Measurements from ENCODE around the gene CNOT10. TPM values are rescaled to one million over a fixed set of nuclear protein-coding genes. Genes with fewer than 3 reads are reported as not detected.

CNOT10 gene
- total RNA-seq, 1 experiment from 2014 or later = 46.2 TPM

DNA sequence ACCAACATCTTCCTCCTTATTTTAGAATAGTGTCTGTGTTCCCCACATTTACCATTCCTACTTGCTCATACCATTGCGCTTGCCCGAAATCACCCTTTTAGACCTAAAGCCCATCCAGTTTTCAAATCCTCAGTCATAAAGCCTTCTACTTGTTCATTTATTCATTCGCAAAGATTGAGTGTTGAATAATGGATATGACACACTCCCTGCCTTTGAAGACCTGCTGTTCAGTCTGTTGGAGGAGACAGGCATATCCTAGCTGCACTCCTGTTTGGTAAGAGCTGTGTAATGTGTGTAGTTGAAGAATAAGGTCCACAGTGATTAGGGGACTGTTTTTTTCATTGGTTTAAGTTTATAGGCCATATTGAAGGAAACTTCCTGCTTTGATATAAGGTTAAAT is 1.7 kb downstream of the CNOT10 start:
- no TSS peak for BruUV-seq (replicated peaks)
- H3K27ac ChIP-seq (ENCODE audit: low read length) = no peak overlapping the region
- H3K4me1 ChIP-seq (ENCODE audit: insufficient read depth, low read length) = peaks cover 26% of the 10 kb centered on the region
- ATAC-seq (no peak), DNase-seq (peak; percentile 13)
- ChIA-PET POLR2A (ENCODE audit: unreplicated experiment) (no interaction called here), CTCF (no interaction called here)
- H3K9me3 ChIP-seq (ENCODE audit: low read length) = no peaks in the 10 kb centered on the region
- no peak overlapping the region for H2AFZ ChIP-seq (ENCODE audit: low read length)
- intact Hi-C loops (cut with micrococcal nuclease) = no loop called here
- H3K4me3 ChIP-seq (ENCODE audit: low read length) = peak overlapping the region; percentile 97
- peaks cover 58% of the 10 kb centered on the region for H3K79me2 ChIP-seq (ENCODE audit: low read length)
- peak overlapping the region; percentile 94; the same call in 1 of the 2 replicates for H3K9ac ChIP-seq (ENCODE audit: low read length)
- peaks cover 21% of the 10 kb centered on the region for H4K20me1 ChIP-seq (ENCODE audit: low read length)
- H3F3A ChIP-seq (ENCODE audit: low read length, unreplicated experiment) = no peaks in the 10 kb centered on the region
- H3K4me2 ChIP-seq (ENCODE audit: low read length) = peak overlapping the region; percentile 84
- H3K9me2 ChIP-seq (replicated peaks; ENCODE audit: low read length) = no peaks in the 10 kb centered on the region
- H3K36me3 ChIP-seq (ENCODE audit: low read depth, low read length) = 0 out of 2 replicates have a peak, but pooled peaks cover 2% of the 10 kb centered on the region
- TF ChIP-seq, protein P1, sequence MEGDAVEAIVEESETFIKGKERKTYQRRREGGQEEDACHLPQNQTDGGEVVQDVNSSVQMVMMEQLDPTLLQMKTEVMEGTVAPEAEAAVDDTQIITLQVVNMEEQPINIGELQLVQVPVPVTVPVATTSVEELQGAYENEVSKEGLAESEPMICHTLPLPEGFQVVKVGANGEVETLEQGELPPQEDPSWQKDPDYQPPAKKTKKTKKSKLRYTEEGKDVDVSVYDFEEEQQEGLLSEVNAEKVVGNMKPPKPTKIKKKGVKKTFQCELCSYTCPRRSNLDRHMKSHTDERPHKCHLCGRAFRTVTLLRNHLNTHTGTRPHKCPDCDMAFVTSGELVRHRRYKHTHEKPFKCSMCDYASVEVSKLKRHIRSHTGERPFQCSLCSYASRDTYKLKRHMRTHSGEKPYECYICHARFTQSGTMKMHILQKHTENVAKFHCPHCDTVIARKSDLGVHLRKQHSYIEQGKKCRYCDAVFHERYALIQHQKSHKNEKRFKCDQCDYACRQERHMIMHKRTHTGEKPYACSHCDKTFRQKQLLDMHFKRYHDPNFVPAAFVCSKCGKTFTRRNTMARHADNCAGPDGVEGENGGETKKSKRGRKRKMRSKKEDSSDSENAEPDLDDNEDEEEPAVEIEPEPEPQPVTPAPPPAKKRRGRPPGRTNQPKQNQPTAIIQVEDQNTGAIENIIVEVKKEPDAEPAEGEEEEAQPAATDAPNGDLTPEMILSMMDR (conservative IDR thresholded peaks at IDR 0.05; ENCODE audit: low read depth, low read length) = no peak
- TF ChIP-seq EZH2phosphoT487 (IDR thresholded peaks at IDR 0.05; ENCODE audit: borderline replicate concordance, low read length) (no peak), EZH2 (IDR thresholded peaks at IDR 0.05; ENCODE audit: low read length, unreplicated experiment) (no peak)
- H3K27me3 ChIP-seq (ENCODE audit: low read length) = no peaks in the 10 kb centered on the region

DNA sequence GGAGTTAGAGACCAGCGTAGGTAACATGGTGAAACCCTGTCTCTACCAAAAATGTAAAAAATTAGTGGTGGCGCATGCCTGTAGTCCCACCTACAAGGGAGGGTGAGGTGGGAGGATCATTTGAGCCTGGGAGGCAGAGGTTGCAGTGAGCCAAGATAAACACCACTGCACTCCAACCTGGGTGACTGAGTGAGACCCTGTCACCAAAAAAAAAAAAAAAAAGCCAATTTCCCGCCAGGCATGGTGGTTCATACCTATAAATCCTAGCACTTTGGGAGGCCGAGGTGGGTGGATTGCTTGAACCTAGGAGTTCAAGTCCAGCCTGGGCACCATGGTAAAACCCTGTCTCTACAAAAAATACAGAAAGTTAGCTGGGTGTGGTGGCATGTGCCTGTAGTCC is 6.9 kb downstream of the CNOT10 start:
- TF ChIP-seq, protein P1 (conservative IDR thresholded peaks at IDR 0.05; ENCODE audit: low read depth, low read length) = no peak
- TF ChIP-seq EZH2phosphoT487 (IDR thresholded peaks at IDR 0.05; ENCODE audit: borderline replicate concordance, low read length) (no peak), EZH2 (IDR thresholded peaks at IDR 0.05; ENCODE audit: low read length, unreplicated experiment) (no peak)
- no peak overlapping the region for H3K27ac ChIP-seq (ENCODE audit: low read length)
- H4K20me1 ChIP-seq (ENCODE audit: low read length) = peaks cover 8% of the 10 kb centered on the region
- peaks cover 8% of the 10 kb centered on the region for H3K4me1 ChIP-seq (ENCODE audit: insufficient read depth, low read length)
- intact Hi-C loops (cut with micrococcal nuclease) = no loop called here
- 0 out of 2 replicates have a peak, but pooled peaks cover 2% of the 10 kb centered on the region for H3K36me3 ChIP-seq (ENCODE audit: low read depth, low read length)
- no TSS peak for BruUV-seq (replicated peaks)
- no peak for DNase-seq
- no peaks in the 10 kb centered on the region for H3K9me3 ChIP-seq (ENCODE audit: low read length)
- no peak overlapping the region for H2AFZ ChIP-seq (ENCODE audit: low read length)
- ChIA-PET CTCF (no interaction called here), POLR2A (ENCODE audit: unreplicated experiment) (interaction anchor here (0.7 kb wide), 1 partner anchor 532 kb away, joined by 18 read pairs; no protein-coding TSS in a partner anchor)
- H3K27me3 ChIP-seq (ENCODE audit: low read length) = no peaks in the 10 kb centered on the region
- H3K9ac ChIP-seq (ENCODE audit: low read length) = no peak overlapping the region
- no peaks in the 10 kb centered on the region for H3K9me2 ChIP-seq (replicated peaks; ENCODE audit: low read length)
- H3K4me2 ChIP-seq (ENCODE audit: low read length) = no peak overlapping the region
- H3K79me2 ChIP-seq (ENCODE audit: low read length) = peaks cover 85% of the 10 kb centered on the region
- no peak for ATAC-seq
- peaks cover 4% of the 10 kb centered on the region for H3F3A ChIP-seq (ENCODE audit: low read length, unreplicated experiment)
- no peak overlapping the region for H3K4me3 ChIP-seq (ENCODE audit: low read length)

DNA sequence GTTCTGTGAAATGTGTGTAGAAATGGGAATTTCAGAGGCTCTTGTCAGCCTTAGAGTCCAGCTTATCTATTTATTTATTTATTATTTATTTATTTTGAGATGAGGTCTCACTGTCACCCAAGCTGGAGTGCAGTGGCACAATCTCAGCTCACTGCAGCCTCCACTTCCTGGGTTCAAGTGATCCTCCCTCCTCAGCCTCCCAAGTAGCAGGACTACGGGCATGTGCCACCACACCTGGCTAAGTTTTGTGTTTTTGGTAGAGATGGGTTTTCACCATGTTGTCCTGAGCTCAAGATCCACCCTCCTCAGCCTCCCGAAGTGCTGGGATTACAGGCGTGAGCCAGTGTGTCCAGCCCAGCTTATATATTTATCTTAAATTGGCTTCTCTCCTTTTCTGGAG is 11.5 kb downstream of the CNOT10 start:
- Histone ChIP-seq H3F3A (ENCODE audit: low read length, unreplicated experiment) (peaks cover 4% of the 10 kb centered on the region), H3K27ac (ENCODE audit: low read length) (no peak overlapping the region), H3K27me3 (ENCODE audit: low read length) (no peaks in the 10 kb centered on the region), H4K20me1 (ENCODE audit: low read length) (no peaks in the 10 kb centered on the region), H3K4me3 (ENCODE audit: low read length) (no peak overlapping the region), H3K9me3 (ENCODE audit: low read length) (no peaks in the 10 kb centered on the region), H3K9me2 (replicated peaks; ENCODE audit: low read length) (no peaks in the 10 kb centered on the region), H3K36me3 (ENCODE audit: low read depth, low read length) (no peaks in the 10 kb centered on the region), H2AFZ (ENCODE audit: low read length) (no peak overlapping the region), H3K4me1 (ENCODE audit: insufficient read depth, low read length) (no peaks in the 10 kb centered on the region), H3K9ac (ENCODE audit: low read length) (no peak overlapping the region), H3K4me2 (ENCODE audit: low read length) (no peak overlapping the region), H3K79me2 (ENCODE audit: low read length) (peaks cover 80% of the 10 kb centered on the region)
- CTCF ChIA-PET = no interaction called here
- POLR2A ChIA-PET (ENCODE audit: unreplicated experiment) = no interaction called here
- BruUV-seq (replicated peaks) = no TSS peak
- no peak for TF ChIP-seq EZH2phosphoT487 (IDR thresholded peaks at IDR 0.05; ENCODE audit: borderline replicate concordance, low read length)
- no peak for TF ChIP-seq EZH2 (IDR thresholded peaks at IDR 0.05; ENCODE audit: low read length, unreplicated experiment)
- TF ChIP-seq, protein P1 (conservative IDR thresholded peaks at IDR 0.05; ENCODE audit: low read depth, low read length) = no peak
- no peak for DNase-seq
- intact Hi-C loops (cut with micrococcal nuclease) = no loop called here
- no peak for ATAC-seq
